ENCODE results near the gene CNTNAP2. TPM values are rescaled to one million over a fixed set of nuclear protein-coding genes. Genes with fewer than 3 reads are reported as not detected.
"Not testable (repeated sequence)": the region's sequence is repeated elsewhere in the genome, so short reads cannot be mapped to it uniquely, and the experiment has no call there.

Gene CNTNAP2
- total RNA-seq, 2 donors from 2014 or later: 3.5 to 4.0 TPM

- ATAC-seq; intact Hi-C loops (cut with DNase I, micrococcal nuclease); DNase-seq: not testable (repeated sequence)
Measured at GRCh38 chr7:147737559-147738214, 1621.1 kb downstream of the CNTNAP2 start.

DNA sequence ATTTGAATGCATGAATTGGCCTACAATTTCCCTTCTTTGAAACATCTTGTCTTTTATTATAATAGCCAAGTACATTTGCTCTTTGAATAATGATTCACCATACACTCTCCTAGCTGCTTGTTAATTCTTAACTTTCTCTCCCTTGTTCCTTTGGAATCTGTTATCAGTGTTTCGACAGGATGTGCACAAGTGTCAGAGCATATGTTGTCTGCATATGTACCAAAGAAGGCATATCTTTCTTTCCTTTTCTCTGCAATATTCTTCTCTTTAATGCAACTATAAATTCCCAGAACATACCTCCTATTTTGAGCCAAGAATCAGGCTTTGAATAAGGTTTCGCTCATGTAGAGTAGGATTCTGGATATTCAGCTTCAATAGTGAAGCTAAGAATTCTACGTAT, 1625.7 kb downstream of the CNTNAP2 start:
- DNase-seq: no peak
- no peak for ATAC-seq
- intact Hi-C loops (cut with DNase I, micrococcal nuclease): no loop called here

DNA sequence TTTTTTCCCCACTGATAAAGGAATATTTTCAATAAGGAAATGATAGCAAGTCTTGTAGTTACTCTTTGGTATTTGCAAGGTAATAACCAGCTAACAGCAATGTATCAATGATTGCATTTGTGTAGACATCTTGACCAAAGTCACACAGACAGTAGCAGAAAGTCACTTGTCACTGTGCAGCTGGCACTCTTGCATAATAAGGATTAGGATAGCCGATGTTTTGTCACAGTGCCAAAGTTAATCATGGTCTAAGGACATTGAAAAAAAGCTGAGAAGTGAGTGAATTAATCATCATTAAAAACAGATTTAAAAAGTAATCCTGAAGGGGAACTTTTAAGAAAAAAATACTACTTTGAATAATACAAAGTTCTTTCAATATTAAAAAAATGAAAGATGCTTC, 1639.7 kb downstream of the CNTNAP2 start:
- intact Hi-C loops (cut with DNase I, micrococcal nuclease): no loop called here
- ATAC-seq: no peak

DNA sequence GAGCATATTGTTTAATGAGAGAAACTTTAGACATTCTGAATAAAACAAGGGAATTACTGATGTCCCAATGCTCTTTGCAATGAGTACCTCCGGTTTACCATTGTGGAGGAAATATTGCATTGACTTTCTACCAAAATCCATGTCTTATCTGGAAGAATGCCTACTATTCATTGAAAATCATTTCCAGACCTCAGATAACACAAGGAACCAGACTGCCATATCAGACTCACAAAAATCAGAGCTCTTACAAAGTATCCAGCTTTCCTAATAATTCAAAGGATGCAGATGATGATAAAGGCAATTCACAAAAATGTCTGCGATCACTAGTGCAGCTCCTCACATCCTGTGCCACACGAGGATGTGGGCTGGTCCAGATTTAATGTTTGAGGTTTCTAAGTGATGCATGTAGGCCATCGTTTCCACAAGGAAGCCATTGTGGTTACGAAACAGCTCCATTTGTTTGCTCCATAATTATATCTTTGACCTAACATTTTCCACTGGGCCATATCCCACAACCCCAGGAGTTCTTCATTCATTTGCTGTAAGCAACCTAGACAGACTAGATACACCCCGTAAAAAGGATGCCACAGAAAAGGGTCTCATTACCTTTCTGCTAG, 1642.8 kb downstream of the CNTNAP2 start:
- intact Hi-C loops (cut with DNase I, micrococcal nuclease): no loop called here
- ATAC-seq (no peak), DNase-seq (no peak)

More for the DNA sequence above, 1639.7 kb downstream of the CNTNAP2 start:
- no peak for DNase-seq

- ATAC-seq (no peak), DNase-seq (no peak)
- intact Hi-C loops (cut with DNase I, micrococcal nuclease): no loop called here
Measured at GRCh38 chr7:147765301-147765700, 1648.7 kb downstream of the CNTNAP2 start.

DNA sequence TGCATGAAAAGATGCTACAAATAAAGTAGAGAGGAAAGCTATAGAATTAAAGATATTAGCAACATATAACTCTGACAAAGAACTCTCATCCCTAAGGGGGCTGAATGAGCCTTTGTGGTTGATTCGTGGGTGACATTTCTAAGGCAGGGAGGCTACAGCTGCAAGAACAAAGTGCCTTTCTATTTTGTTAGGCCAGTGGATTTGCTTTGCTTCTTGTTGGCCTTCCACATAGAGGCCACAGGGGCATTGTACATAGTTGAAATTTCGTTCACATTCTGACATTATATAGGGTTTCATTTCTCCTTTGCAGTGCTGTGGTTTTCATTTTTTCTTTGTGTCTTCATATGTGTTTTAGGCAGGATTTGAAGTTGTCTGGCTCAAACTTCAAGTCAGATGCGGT, 1654.7 kb downstream of the CNTNAP2 start:
- no peak for ATAC-seq
- intact Hi-C loops (cut with DNase I, micrococcal nuclease): no loop called here
- no peak for DNase-seq

DNA sequence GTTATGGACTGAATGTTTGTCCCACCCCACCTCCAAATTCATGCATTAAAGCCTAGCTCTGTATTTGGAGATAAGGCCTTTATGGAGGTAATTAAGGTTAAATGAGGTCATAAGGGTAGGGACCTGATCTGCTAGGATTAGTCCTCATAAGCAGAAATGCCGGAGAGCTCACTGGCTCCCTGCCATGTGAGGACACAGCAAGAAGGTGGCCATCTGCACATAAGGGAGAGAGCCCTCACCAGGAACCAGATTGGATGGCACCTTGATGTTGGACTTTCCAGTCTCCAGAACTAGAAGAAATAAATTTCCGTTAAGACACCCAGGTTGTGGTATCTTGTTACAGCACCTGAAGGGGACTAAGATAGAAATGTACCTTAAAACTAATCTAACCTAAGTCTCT, 1657.9 kb downstream of the CNTNAP2 start:
- intact Hi-C loops (cut with DNase I, micrococcal nuclease): no loop called here
- DNase-seq (no peak), ATAC-seq (no peak)

DNA sequence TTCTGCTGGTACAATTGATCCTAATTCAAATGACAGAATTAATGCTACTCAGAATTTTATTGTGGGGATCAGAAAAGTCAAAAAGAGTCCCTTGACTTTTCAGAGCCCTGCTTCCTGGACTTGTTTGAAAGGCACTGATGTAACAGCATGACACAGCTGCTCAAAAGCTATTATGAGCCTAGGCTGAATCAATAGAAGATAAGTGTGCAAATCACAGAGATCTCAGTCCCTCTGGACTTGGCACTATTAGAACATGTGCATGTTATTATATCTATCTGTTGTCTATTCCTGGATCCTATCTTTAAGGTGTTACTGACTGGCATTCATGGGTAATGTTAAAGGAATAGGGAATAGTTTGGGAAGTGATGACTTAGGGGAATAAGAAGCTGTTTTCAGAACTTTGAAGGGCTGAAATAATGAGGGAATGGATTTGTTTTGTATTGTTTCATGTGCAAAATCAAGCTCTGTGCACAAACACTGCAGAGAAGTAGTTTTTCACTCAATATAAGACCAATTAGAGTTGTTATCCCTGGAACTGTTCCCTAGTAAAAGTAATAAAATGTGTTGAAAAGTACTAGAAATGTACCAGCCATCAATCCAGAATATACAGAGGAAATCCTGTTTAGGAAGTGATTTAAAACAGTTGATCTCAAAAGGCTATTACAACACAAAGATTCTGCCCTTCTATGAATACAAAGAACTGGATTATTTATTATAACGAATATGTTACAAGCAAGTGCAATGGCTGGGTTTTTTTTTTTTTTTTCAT, 1659.1 kb downstream of the CNTNAP2 start:
- DNase-seq (no peak), ATAC-seq (no peak)
- intact Hi-C loops (cut with DNase I, micrococcal nuclease): no loop called here

DNA sequence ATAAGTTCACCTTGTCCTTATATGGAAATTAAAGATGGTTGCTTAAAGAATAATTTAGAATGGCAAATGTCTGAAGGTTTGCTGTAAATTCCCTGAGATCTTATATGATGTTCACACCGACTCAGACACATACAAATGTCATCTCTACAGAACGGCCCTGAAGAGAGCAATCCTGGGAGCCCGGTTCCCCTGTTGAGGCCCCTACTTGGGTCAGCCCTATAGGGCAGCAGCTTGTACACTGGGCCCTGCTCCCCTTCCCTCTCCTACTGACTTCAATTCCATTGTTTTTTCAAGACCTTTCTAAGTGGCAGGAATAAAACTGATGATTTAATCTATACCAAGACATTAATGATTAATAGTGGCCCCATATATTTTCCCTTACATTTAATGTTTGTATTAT, 1660.7 kb downstream of the CNTNAP2 start:
- no peak for ATAC-seq
- intact Hi-C loops (cut with DNase I, micrococcal nuclease): no loop called here
- no peak for DNase-seq

DNA sequence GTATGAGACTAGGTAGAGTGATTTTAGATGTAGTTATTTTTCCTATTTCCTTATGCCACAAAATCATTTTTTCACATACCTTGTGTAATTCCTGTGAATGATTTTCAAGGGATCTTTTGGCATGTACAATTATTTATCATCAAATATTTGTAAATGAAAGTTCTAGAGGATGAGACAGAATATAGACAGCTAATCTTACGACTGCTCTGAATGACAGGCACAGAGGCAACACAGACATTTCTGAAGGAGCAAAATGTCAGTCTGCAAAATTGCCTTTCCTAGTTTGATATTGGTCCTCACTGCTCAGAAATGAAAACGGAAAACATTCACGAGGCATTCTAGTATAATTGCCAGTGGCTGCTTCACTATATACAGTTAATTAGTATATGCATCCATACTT, 1663.3 kb downstream of the CNTNAP2 start:
- intact Hi-C loops (cut with DNase I, micrococcal nuclease): no loop called here
- DNase-seq (no peak), ATAC-seq (no peak)

DNA sequence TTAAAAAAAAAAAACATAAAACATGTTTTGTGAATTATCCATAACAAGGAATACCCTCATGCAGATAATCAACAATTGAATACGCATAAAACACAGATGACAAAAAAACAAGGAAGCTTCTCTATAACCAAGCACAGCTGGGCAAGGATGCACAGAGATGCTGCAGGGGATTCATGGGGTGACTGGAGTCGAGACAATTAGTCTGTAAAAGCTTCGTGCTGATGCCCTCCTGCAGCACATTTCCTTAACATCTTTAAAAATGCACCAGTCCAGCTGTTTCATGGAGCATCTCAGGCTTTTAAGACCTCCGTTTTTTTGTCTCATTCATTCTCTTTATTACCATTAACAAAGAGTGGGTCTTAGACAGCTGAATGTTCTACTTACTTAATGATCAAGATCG, 1680.0 kb downstream of the CNTNAP2 start:
- intact Hi-C loops (cut with DNase I, micrococcal nuclease): no loop called here
- DNase-seq: no peak
- no peak for ATAC-seq

DNA sequence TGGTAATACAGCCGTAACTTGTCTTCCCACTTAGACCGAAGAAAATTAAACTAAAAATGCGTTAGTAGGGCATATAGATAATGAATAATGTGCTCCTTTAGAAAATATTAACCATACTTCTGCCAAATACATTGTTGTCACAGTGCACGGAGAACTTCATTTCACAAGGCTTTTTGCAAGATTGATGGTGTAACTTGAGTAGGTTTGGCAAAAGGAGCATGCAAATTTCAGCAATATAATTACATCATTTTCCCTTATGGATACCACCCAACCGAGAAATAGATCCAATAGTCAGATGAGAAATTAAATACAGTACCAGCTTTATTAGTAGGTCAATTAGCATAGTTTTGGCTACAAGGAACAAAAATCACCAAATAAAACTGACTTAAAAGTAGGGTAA, 1681.4 kb downstream of the CNTNAP2 start:
- DNase-seq (no peak), ATAC-seq (no peak)
- intact Hi-C loops (cut with DNase I, micrococcal nuclease): no loop called here

DNA sequence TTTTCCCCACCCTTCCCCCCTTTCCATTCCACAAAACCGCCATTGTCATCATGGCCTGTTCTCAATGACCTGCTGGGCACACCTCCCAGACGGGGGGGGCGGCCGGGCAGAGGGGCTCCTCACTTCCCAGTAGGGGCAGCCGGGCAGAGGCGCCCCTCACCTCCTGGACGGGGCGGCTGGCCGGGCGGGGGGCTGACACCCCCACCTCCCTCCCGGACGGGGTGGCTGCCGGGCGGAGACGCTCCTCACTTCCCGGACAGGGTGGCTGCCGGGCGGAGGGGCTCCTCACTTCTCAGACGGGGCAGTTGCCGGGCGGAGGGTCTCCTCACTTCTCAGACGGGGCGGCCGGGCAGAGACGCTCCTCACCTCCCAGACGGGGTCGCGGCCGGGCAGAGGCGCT, 1685.2 kb downstream of the CNTNAP2 start:
- ATAC-seq; intact Hi-C loops (cut with DNase I, micrococcal nuclease); DNase-seq: not testable (repeated sequence)

DNA sequence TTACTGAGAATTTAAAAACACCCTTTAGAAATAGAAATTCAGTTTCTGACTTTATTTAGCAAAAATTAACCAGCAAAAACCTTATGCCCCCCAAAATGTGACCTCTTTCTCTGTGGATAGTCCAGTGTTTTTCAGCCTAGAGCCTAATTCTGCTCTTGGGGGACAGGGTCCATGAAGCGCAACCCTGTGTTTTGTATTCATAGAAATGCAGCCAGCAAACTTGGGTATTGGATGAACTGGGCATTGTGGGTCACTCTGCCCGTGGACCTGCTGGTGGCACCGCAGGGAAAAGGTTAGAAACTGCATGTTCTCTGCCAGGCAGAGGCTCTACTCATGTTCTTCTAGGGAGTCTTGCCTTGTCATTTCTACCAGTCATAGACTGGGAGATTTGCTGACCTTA, 1686.5 kb downstream of the CNTNAP2 start:
- no peak for ATAC-seq
- intact Hi-C loops (cut with DNase I, micrococcal nuclease): no loop called here
- no peak for DNase-seq

- no peak for DNase-seq
- intact Hi-C loops (cut with DNase I, micrococcal nuclease): no loop called here
- no peak for ATAC-seq
Measured at GRCh38 chr7:147803606-147804005, 1687.0 kb downstream of the CNTNAP2 start.

GRCh38 chr7:147804032-147804431, 1687.4 kb downstream of the CNTNAP2 start:
- no peak for ATAC-seq
- no peak for DNase-seq
- intact Hi-C loops (cut with DNase I, micrococcal nuclease): no loop called here

DNA sequence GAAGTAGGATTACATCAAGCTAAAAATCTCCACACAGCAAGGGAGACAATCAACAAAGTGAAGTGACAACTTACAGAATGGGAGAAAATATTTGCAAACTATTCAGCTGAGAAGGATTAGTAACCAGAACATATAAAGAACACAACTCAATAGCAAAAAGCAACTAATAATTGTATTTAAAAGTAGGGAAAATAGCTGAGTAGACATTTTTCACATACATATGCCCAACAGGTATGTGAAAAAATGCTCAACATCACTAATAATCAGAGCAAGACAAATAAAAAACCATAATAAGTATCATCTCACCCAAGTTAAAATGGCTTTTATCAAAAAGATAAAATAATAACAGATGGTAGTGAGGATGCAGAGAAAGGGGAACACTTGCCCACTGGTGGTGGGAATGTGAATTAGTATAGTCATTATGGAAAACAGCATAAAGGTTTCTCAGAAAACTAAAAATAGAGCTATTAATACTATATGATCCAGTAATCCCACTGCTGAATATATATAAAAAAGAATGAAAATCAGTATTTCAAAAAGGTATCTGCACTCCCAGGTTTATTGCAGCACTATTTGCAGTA, 1689.5 kb downstream of the CNTNAP2 start:
- ATAC-seq: no peak
- intact Hi-C loops (cut with DNase I, micrococcal nuclease): no loop called here
- no peak for DNase-seq

- DNase-seq (no peak), ATAC-seq (no peak)
- intact Hi-C loops (cut with DNase I, micrococcal nuclease): no loop called here
Measured at GRCh38 chr7:147809786-147810185, 1693.2 kb downstream of the CNTNAP2 start.

GRCh38 chr7:147810269-147810668, 1693.7 kb downstream of the CNTNAP2 start:
- ATAC-seq (no peak), DNase-seq (no peak)
- intact Hi-C loops (cut with DNase I, micrococcal nuclease): no loop called here

DNA sequence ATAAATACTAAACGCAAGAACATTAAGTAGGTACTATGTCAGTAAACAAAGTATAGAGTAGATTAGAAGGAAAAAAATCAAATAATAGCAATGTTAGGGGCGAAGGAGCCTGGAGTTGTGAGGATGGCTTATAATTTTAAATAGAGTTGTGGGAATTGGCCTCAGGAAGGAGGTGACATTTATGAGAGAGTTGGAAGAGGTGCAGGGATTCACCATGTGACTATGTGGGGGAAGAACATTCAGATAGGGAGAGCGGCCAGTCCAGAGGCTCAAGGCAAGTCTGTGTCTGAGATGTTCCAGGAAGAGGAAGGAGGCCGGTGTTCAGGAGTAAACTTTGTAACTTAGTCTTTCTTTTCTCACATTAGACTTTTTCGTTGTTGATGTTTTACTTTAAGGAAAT, 1695.3 kb downstream of the CNTNAP2 start:
- intact Hi-C loops (cut with DNase I, micrococcal nuclease): no loop called here
- ATAC-seq: no peak

More for the DNA sequence above, 1695.3 kb downstream of the CNTNAP2 start:
- DNase-seq: no peak

Measured in left colon (tissue), 2 donors.